Heart right ventricle (tissue), 16 donors: Measurements from ENCODE around the gene PAK1IP1. TPM values are rescaled to one million over a fixed set of nuclear protein-coding genes. Genes with fewer than 3 reads are reported as not detected.

Experiments
- ATAC-seq, 8 donors: fragments of 200-7000 bp; cut with Tn5 transposase; one replicate each; pipeline ENCODE4 v1.9.1; 2020; ENCODE audit warnings: mild to moderate bottlenecking in 8 of 8, moderate library complexity in 8 of 8, moderate number of reproducible peaks in 1 of 8
- DNase-seq, 2 donors: peaks; one replicate each; pipeline ENCODE4 v3.0.0-alpha.2; 2020
- H3K27ac ChIP-seq, 10 donors: fragments of 200-600 bp; sonication (generic) in 2 of 10; one replicate each; pipeline versions ENCODE4 v1.5.0 to v1.8.0; 2020 to 2022; ENCODE audit warnings: mild to moderate bottlenecking in 3 of 10
- H3K27me3 ChIP-seq, 7 donors: fragments of 200-600 bp; one replicate each; pipeline ENCODE4 v1.8.0; 2021 to 2022; ENCODE audit warnings: mild to moderate bottlenecking in 2 of 7
- H3K36me3 ChIP-seq, 9 donors: fragments of 200-600 bp; sonication (generic) in 1 of 9; one replicate each; pipeline versions ENCODE4 v1.5.0 to v1.8.0; 2020 to 2022; ENCODE audit warnings: mild to moderate bottlenecking in 2 of 9
- H3K4me1 ChIP-seq, 9 donors: fragments of 200-600 bp; sonication (generic) in 1 of 9; one replicate each; pipeline versions ENCODE4 v1.5.0 to v1.8.0; 2020 to 2022; ENCODE audit warnings: mild to moderate bottlenecking in 4 of 9
- H3K4me3 ChIP-seq, 10 donors: fragments of 200-600 bp; sonication (generic) in 2 of 10; one replicate each; pipeline versions ENCODE4 v1.5.0 to v1.8.0; 2020 to 2022; ENCODE audit warnings: mild to moderate bottlenecking in 7 of 10, moderate library complexity in 2 of 10
- H3K9me3 ChIP-seq, 11 donors: fragments of 200-600 bp in 10 of 11; sonication (generic) in 2 of 11; one replicate each; pipeline versions ENCODE4 v1.5.0 to v1.8.0; 2013 to 2022; ENCODE audit warnings: mild to moderate bottlenecking in 2 of 11, control low read depth in 1 of 11, moderate library complexity in 1 of 11
- CTCF ChIP-seq, 9 donors: fragments of 200-600 bp; sonication (generic) in 2 of 9; IDR thresholded peaks; one replicate each; pipeline versions ENCODE4 v1.5.0 to v1.8.0; 2021 to 2022; ENCODE audit warnings: antibody characterized with exemption in 9 of 9, mild to moderate bottlenecking in 5 of 9, moderate library complexity in 1 of 9
- WGBS, 2 donors: extraction: QIAGEN DNeasy Blood & Tissue Kit; methylation state at CpG; one replicate each; pipeline ENCODE4 v1.1.7; 2013; ENCODE audit warnings: inconsistent platforms in 1 of 2; 5-methylcytosine and 5-hydroxymethylcytosine counted together
- intact Hi-C, 10 donors: fragments of 100-400 bp; cut with DNase I; formaldehyde crosslinking; loops; one replicate each; pipeline versions ENCODE4 v1.11.1 to v1.14.2; 2022
- polyA plus RNA-seq, 2 donors: library from polyadenylated mRNA; stranded (reverse); fragments of 200-250 nt; gene quantifications; one replicate each; pipeline ENCODE4 v1.2.3, GENCODE V29; 2013
- total RNA-seq, 10 donors: library from RNA; stranded (reverse); fragmentation: NEBNext Ultra II Directional in 3 of 10; extraction: Animal tissue kit (Norgen Biotek cat#: 25700) in 3 of 10; gene quantifications; one replicate each; pipeline versions ENCODE4 v1.2.1 to v1.2.4, GENCODE V29; 2021 to 2023
- donor health status: Arrhythmogenic right ventricular cardiomyopathy.
- donor health status: ischemic (EF 13 %, LVEDD 7.1; RV severe dilation, severe dysfunction).
- donor health status: healthy with polysubstance abuse.
- donor health status: DM: no; HTN: yes; CAD: no.
- donor health status: DM: no; HTN: no; CAD: no.
- donor health status: ischemic (EF 25% LVEDD 6.9; RV normal size, moderate dysfunction).
- donor health status: ischemic (EF 25% LVEDD 5.7; RV mildly dilated, moderate dysfunction).
- donor health status: healthy.
- donor health status: DM: yes; HTN: yes; CAD: no.
- donor health status: Ischemic cardiomyopathy.
- donor health status: ischemic (EF 35%, LVEDD 5.7; RV mildly dilated, moderate dysfunction).
- donor health status: nonischemic (EF 11% LVEDD 7.7; RV severe dilation, severe dysfunction).
- donor health status: DM: yes; HTN: yes; CAD: no.
- donor health status: PGD.
- donor health status: ischemic (EF 29% LVEDD 5.4; RV normal size, mild dysfunction).
- donor health status: nonischemic (EF 23%, LVEDD 6.1; RV moderate dilation, normal function).

PAK1IP1 gene
- total and polyA plus RNA-seq, 12 donors: 5.8 to 15.7 (median 8.4) TPM

- Histone ChIP-seq H3K27ac (no peak overlapping the region), H3K9me3 (no peaks in the 10 kb centered on the region), H3K4me1 (peaks cover 0 to 31% (median 25%) of the 10 kb centered on the region in 9 donors), H3K4me3 (peak overlapping the region in 1 of 10 donors; percentile 80), H3K27me3 (no peaks in the 10 kb centered on the region), H3K36me3 (peaks cover 0 to 49% (median 8%) of the 10 kb centered on the region in 9 donors)
- intact Hi-C loops: loop anchor here in 2 of 10 donors (10.0 kb wide), 2 partner anchors 58 to 182 kb away; no protein-coding TSS in a partner anchor
- DNase-seq (no peak), ATAC-seq (no peak)
- WGBS, 2 donors: 95 to 97% methylated on average over 4 of the region's 4 CpGs
- TF ChIP-seq CTCF (IDR thresholded peaks at IDR 0.05): no peak
Observed at GRCh38 chr6:10696655-10697054, 1.9 kb downstream of the PAK1IP1 start.

DNA sequence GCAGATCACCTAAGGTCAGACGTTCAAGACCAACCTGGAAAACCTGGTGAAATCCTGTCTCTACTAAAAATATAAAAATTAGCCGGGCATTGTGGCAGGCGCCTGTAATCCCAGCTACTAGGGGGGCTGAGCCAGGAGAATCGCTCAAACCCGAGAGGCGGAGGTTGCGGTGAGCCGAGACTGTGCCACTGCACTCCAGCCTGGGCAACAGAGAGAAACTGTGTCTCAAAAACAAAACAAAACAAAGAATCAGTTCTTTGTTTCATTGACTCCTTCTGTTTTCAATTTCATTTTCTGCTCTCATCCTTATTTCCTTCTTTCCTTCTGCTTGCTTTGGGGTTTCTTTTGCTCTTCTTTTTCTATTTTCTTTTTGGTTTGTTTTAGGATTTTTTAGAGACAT, 19.2 kb downstream of the PAK1IP1 start:
- ATAC-seq: no peak
- Histone ChIP-seq H3K9me3 (peaks cover 0 to 11% (median 0%) of the 10 kb centered on the region in 11 donors), H3K4me3 (no peak overlapping the region), H3K27me3 (no peaks in the 10 kb centered on the region), H3K4me1 (no peaks in the 10 kb centered on the region), H3K36me3 (peaks cover 0 to 19% (median 14%) of the 10 kb centered on the region in 9 donors), H3K27ac (no peak overlapping the region)
- 85 to 89% methylated on average over 8 of the region's 8 CpGs for WGBS, 2 donors
- TF ChIP-seq CTCF (IDR thresholded peaks at IDR 0.05): no peak
- intact Hi-C loops: no loop called here
- no peak for DNase-seq

DNA sequence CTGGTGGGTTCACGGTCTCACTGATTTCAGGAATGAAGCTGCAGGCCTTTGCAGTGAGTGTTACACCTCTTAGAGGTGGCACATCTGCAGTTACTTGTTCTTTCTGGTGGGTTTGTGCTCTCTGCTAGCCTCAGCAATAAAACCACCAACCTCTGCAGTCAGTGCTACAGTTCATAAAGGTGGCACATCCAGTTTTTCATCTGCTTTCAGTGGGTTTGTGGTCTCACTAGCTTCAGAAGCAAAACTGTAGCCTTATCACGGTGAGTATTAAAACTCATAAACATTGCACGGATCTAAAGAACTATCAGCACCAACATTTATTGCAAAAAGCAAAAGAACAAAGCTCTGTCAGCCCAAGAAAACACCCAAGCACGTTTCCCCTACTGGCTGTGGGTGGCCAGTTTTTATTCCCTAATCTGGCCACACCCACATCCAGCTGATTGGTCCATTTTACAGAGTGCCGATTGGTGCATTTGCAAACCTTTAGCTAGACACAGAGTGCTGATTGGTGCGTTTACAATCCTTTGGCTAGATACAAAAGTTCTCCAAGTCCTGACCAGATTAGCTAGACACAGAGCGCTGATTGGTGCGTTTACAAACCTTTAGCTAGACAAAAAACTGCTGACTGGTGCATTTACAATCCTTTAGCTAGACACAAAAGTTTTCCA, 24.7 kb downstream of the PAK1IP1 start:
- 75 to 77% methylated on average over 8 of the region's 8 CpGs for WGBS, 2 donors
- peaks cover 0 to 17% (median 0%) of the 10 kb centered on the region in 11 donors for H3K9me3 ChIP-seq
- peaks cover 0 to under 1% (median 0%) of the 10 kb centered on the region in 9 donors for H3K36me3 ChIP-seq
- peak overlapping the region in 9 of 10 donors; percentile 80 to 98 (median 95) for H3K27ac ChIP-seq
- no peaks in the 10 kb centered on the region for H3K27me3 ChIP-seq
- H3K4me1 ChIP-seq: peaks cover 5 to 34% (median 20%) of the 10 kb centered on the region in 9 donors
- intact Hi-C loops: no loop called here
- TF ChIP-seq CTCF (IDR thresholded peaks at IDR 0.05): no peak
- ATAC-seq (no peak), DNase-seq (peak in 1 of 2 donors; percentile 12)
- H3K4me3 ChIP-seq: peak overlapping the region in 9 of 10 donors; percentile 49 to 82 (median 72)

DNA sequence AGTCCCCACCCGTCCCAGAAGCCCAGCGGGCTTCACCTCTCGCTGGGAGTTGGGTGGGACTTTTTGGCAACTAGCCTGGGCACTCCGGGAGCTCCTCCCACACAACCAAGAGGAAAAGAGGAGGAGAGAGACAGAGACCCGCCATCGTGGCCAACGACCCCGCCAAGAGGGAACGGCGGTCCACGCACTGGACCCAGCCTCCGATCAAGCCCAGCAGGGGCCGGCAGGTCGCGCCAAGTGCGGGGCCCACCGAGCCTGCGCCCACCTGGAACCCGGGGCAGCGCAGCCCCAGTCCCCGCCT, 25.1 kb downstream of the PAK1IP1 start:
- Histone ChIP-seq H3K36me3 (peaks cover 0 to 5% (median 0%) of the 10 kb centered on the region in 9 donors), H3K27ac (peak overlapping the region; percentile 80 to 98 (median 94)), H3K4me1 (peaks cover 10 to 39% (median 25%) of the 10 kb centered on the region in 9 donors), H3K9me3 (peaks cover 0 to 17% (median 0%) of the 10 kb centered on the region in 11 donors), H3K27me3 (no peaks in the 10 kb centered on the region), H3K4me3 (peak overlapping the region; percentile 39 to 82 (median 71))
- DNase-seq: peak; percentile 44 to 56
- intact Hi-C loops: no loop called here
- WGBS, 2 donors: 31 to 36% methylated on average over 21 of the region's 21 CpGs
- TF ChIP-seq CTCF (IDR thresholded peaks at IDR 0.05): no peak
- ATAC-seq: peak in 3 of 8 donors; percentile 0 to 9 (median 1)
